ENCODE measurements around the gene NBPF1.
"Not testable (repeated sequence)": the region's sequence is repeated elsewhere in the genome, so short reads cannot be mapped to it uniquely, and the experiment has no call there.

NBPF1 gene

GRCh38 chr1:16607433-16607851 is 5.9 kb downstream of the NBPF1 start:
- H3K4me1 ChIP-seq (ENCODE audit: control insufficient read depth in 1 of 2, insufficient read depth in 1 of 2, low read depth in 1 of 2, low read length in 1 of 2) = peaks cover 15 to 16% of the 10 kb centered on the region in 2 experiments
- no peaks in the 10 kb centered on the region for H3K9me3 ChIP-seq
- H3K27me3 ChIP-seq = peaks cover 5% of the 10 kb centered on the region
- H3K27ac ChIP-seq = no peak overlapping the region
- H3K4me3 ChIP-seq (ENCODE audit: low read depth in 1 of 2, low read length in 1 of 2) = no peak overlapping the region
- H3K36me3 ChIP-seq = no peaks in the 10 kb centered on the region
- TF ChIP-seq CTCF (IDR thresholded peaks at IDR 0.05) = no peak

GRCh38 chr1:16606666-16607432 is 6.5 kb downstream of the NBPF1 start:
- not testable (repeated sequence) for H3K36me3 ChIP-seq; H3K27ac ChIP-seq; H3K27me3 ChIP-seq; H3K4me3 ChIP-seq (ENCODE audit: low read depth in 1 of 2, low read length in 1 of 2); H3K9me3 ChIP-seq
- H3K4me1 ChIP-seq (ENCODE audit: control insufficient read depth in 1 of 2, insufficient read depth in 1 of 2, low read depth in 1 of 2, low read length in 1 of 2) = peaks cover 9 to 10% of the 10 kb centered on the region in 2 experiments

- no peaks in the 10 kb centered on the region for H3K9me3 ChIP-seq
- no peaks in the 10 kb centered on the region for H3K27me3 ChIP-seq
- no peaks in the 10 kb centered on the region for H3K36me3 ChIP-seq
- H3K4me3 ChIP-seq (ENCODE audit: low read depth in 1 of 2, low read length in 1 of 2) = no peak overlapping the region
- peaks cover 8 to 10% of the 10 kb centered on the region in 2 experiments for H3K4me1 ChIP-seq (ENCODE audit: control insufficient read depth in 1 of 2, insufficient read depth in 1 of 2, low read depth in 1 of 2, low read length in 1 of 2)
- H3K27ac ChIP-seq = no peak overlapping the region
- no peak for TF ChIP-seq CTCF (IDR thresholded peaks at IDR 0.05)
Observed at GRCh38 chr1:16605532-16606505, 7.5 kb downstream of the NBPF1 start.

- Histone ChIP-seq H3K27me3 (no peaks in the 10 kb centered on the region), H3K4me3 (ENCODE audit: low read depth in 1 of 2, low read length in 1 of 2) (no peak overlapping the region), H3K4me1 (ENCODE audit: control insufficient read depth in 1 of 2, insufficient read depth in 1 of 2, low read depth in 1 of 2, low read length in 1 of 2) (peaks cover 8 to 10% of the 10 kb centered on the region in 2 experiments), H3K36me3 (no peaks in the 10 kb centered on the region), H3K27ac (no peak overlapping the region), H3K9me3 (no peaks in the 10 kb centered on the region)
- no peak for TF ChIP-seq CTCF (IDR thresholded peaks at IDR 0.05)
Observed at GRCh38 chr1:16605213-16605525, 8.2 kb downstream of the NBPF1 start.

GRCh38 chr1:16604514-16605212 is 8.7 kb downstream of the NBPF1 start:
- not testable (repeated sequence) for H3K36me3 ChIP-seq; H3K27ac ChIP-seq; H3K9me3 ChIP-seq; H3K27me3 ChIP-seq; H3K4me3 ChIP-seq (ENCODE audit: low read depth in 1 of 2, low read length in 1 of 2)
- peaks cover 8 to 10% of the 10 kb centered on the region in 2 experiments for H3K4me1 ChIP-seq (ENCODE audit: control insufficient read depth in 1 of 2, insufficient read depth in 1 of 2, low read depth in 1 of 2, low read length in 1 of 2)

GRCh38 chr1:16603623-16604022 is 9.7 kb downstream of the NBPF1 start:
- not testable (repeated sequence) for H3K27me3 ChIP-seq; H3K9me3 ChIP-seq; H3K27ac ChIP-seq; H3K36me3 ChIP-seq; H3K4me3 ChIP-seq (ENCODE audit: low read depth in 1 of 2, low read length in 1 of 2)
- H3K4me1 ChIP-seq (ENCODE audit: control insufficient read depth in 1 of 2, insufficient read depth in 1 of 2, low read depth in 1 of 2, low read length in 1 of 2) = peaks cover 8 to 10% of the 10 kb centered on the region in 2 experiments

GRCh38 chr1:16602336-16603011 is 10.9 kb downstream of the NBPF1 start:
- H3K4me3 ChIP-seq (ENCODE audit: low read depth in 1 of 2, low read length in 1 of 2); H3K36me3 ChIP-seq; H3K4me1 ChIP-seq (ENCODE audit: control insufficient read depth in 1 of 2, insufficient read depth in 1 of 2, low read depth in 1 of 2, low read length in 1 of 2); H3K27ac ChIP-seq; H3K27me3 ChIP-seq; H3K9me3 ChIP-seq: not testable (repeated sequence)

- not testable (repeated sequence) for H3K36me3 ChIP-seq; H3K4me3 ChIP-seq (ENCODE audit: low read depth in 1 of 2, low read length in 1 of 2); H3K9me3 ChIP-seq; H3K27ac ChIP-seq; H3K27me3 ChIP-seq; H3K4me1 ChIP-seq (ENCODE audit: control insufficient read depth in 1 of 2, insufficient read depth in 1 of 2, low read depth in 1 of 2, low read length in 1 of 2)
Observed at GRCh38 chr1:16600855-16601786, 12.2 kb downstream of the NBPF1 start.

GRCh38 chr1:16599326-16599725 is 14.0 kb downstream of the NBPF1 start:
- not testable (repeated sequence) for H3K27me3 ChIP-seq; H3K36me3 ChIP-seq; H3K9me3 ChIP-seq; H3K4me3 ChIP-seq (ENCODE audit: low read depth in 1 of 2, low read length in 1 of 2); H3K4me1 ChIP-seq (ENCODE audit: control insufficient read depth in 1 of 2, insufficient read depth in 1 of 2, low read depth in 1 of 2, low read length in 1 of 2); H3K27ac ChIP-seq

All from neutrophil (primary cell).